Osteoblast (primary cell): ENCODE data around the gene CIART. TPM values are rescaled to one million over a fixed set of nuclear protein-coding genes. Genes with fewer than 3 reads are reported as not detected.

Experiments
- DNase-seq: peaks from one replicate; pipeline ENCODE4 v3.0.0; 2011; ENCODE audit warnings: low spot score, mixed read lengths; ENCODE audit not compliant: insufficient read length; ENCODE audit errors: missing footprints
- H2AFZ ChIP-seq: 2 replicates; pipeline ENCODE4 v1.6.0; 2011; ENCODE audit warnings: mild to moderate bottlenecking, low read length
- H3K27ac ChIP-seq: 2 replicates; pipeline ENCODE4 v1.5.1; 2011; ENCODE audit warnings: mild to moderate bottlenecking, low read depth, low read length, moderate library complexity
- H3K27me3 ChIP-seq: 2 replicates; pipeline ENCODE4 v1.6.0; 2012; ENCODE audit warnings: mild to moderate bottlenecking, control low read depth, inconsistent platforms, low read length, moderate library complexity; ENCODE audit not compliant: insufficient read depth
- H3K36me3 ChIP-seq: 2 replicates; pipeline ENCODE4 v1.5.1; 2011; ENCODE audit warnings: mild to moderate bottlenecking, low read length, control low read depth, moderate library complexity; ENCODE audit not compliant: insufficient read depth
- H3K4me1 ChIP-seq: 2 replicates; pipeline ENCODE4 v1.5.1; 2011; ENCODE audit warnings: mild to moderate bottlenecking, low read length, control low read depth, moderate library complexity; ENCODE audit not compliant: insufficient read depth
- H3K4me2 ChIP-seq: 2 replicates; pipeline ENCODE4 v1.6.0; 2011; ENCODE audit warnings: mild to moderate bottlenecking, low read length; ENCODE audit not compliant: insufficient read depth
- H3K4me3 ChIP-seq: fragments of 200-600 bp; sonication (generic); 3 replicates; pipeline ENCODE4 v1.5.1; 2012; ENCODE audit warnings: mild to moderate bottlenecking, low read length, inconsistent platforms; ENCODE audit not compliant: insufficient read depth
- H3K79me2 ChIP-seq: 2 replicates; pipeline ENCODE4 v1.6.0; 2012; ENCODE audit warnings: mild to moderate bottlenecking, low read length, control low read depth, inconsistent platforms; ENCODE audit not compliant: insufficient read depth
- H3K9me3 ChIP-seq: 2 replicates; pipeline ENCODE4 v1.5.1; 2011; ENCODE audit warnings: low read depth, low read length, control low read depth
- H4K20me1 ChIP-seq: 2 replicates; pipeline ENCODE4 v1.6.0; 2012; ENCODE audit warnings: mild to moderate bottlenecking, low read length, control low read depth; ENCODE audit not compliant: insufficient read depth
- CTCF ChIP-seq: IDR thresholded peaks from 2 replicates; pipeline ENCODE4 v1.5.1; 2011; ENCODE audit warnings: mild to moderate bottlenecking, low read depth, low read length, moderate library complexity; ENCODE audit errors: extremely low read depth
- small RNA-seq: library from RNA; depleted of rRNA; stranded (forward); fragments of <200 nt; gene quantifications from one replicate; pipeline ENCODE3, GENCODE V24; 2012
- total RNA-seq: library from RNA; depleted of rRNA; stranded (reverse); fragments of >200 nt; gene quantifications from 2 replicates; pipeline ENCODE4 v1.2.3, GENCODE V29; 2012

Gene CIART
- total RNA-seq, 1 donor = 16.3 TPM

- Histone ChIP-seq H3K9me3 (no peaks in the 10 kb centered on the region), H3K4me1 (peaks cover 8% of the 10 kb centered on the region), H3K4me2 (peak overlapping the region; percentile 89), H2AFZ (peak overlapping the region; percentile 91), H3K27me3 (no peaks in the 10 kb centered on the region), H3K27ac (peak overlapping the region; percentile 61), H3K4me3 (peak overlapping the region; percentile 92), H4K20me1 (peaks cover 5% of the 10 kb centered on the region), H3K36me3 (peaks cover 22% of the 10 kb centered on the region), H3K79me2 (peaks cover 46% of the 10 kb centered on the region)
- no peak for TF ChIP-seq CTCF
- no peak for DNase-seq
Measured at GRCh38 chr1:150321826-150322166, 39.4 kb downstream of the CIART start.

- no peak overlapping the region for H2AFZ ChIP-seq
- H3K79me2 ChIP-seq = peaks cover 48% of the 10 kb centered on the region
- no peak for TF ChIP-seq CTCF
Measured at GRCh38 chr1:150322310-150322709, 40.0 kb downstream of the CIART start.

GRCh38 chr1:150332651-150333290 lies 50.4 kb downstream of the CIART start:
- no peak overlapping the region for H3K4me3 ChIP-seq
- H3K9me3 ChIP-seq = no peaks in the 10 kb centered on the region
- no peak overlapping the region for H3K27ac ChIP-seq
- H3K27me3 ChIP-seq = no peaks in the 10 kb centered on the region
- H4K20me1 ChIP-seq = peaks cover 4% of the 10 kb centered on the region
- H3K4me1 ChIP-seq = no peaks in the 10 kb centered on the region
- H3K79me2 ChIP-seq = peaks cover 2% of the 10 kb centered on the region
- DNase-seq = peak; percentile 21
- no peak overlapping the region for H2AFZ ChIP-seq
- H3K4me2 ChIP-seq = no peak overlapping the region
- no peak for TF ChIP-seq CTCF
- H3K36me3 ChIP-seq = peaks cover 84% of the 10 kb centered on the region

More at GRCh38 chr1:150322310-150322709, 40.0 kb downstream of the CIART start:
- H3K9me3 ChIP-seq = no peaks in the 10 kb centered on the region
- H3K4me3 ChIP-seq = peak overlapping the region; percentile 92
- peak overlapping the region; percentile 61 for H3K27ac ChIP-seq
- H3K27me3 ChIP-seq = no peaks in the 10 kb centered on the region
- no peak for DNase-seq
- H4K20me1 ChIP-seq = peaks cover 5% of the 10 kb centered on the region
- H3K4me2 ChIP-seq = peak overlapping the region; percentile 89
- peaks cover 8% of the 10 kb centered on the region for H3K4me1 ChIP-seq
- peaks cover 26% of the 10 kb centered on the region for H3K36me3 ChIP-seq

Small RNA genes within 50 kb of the gene (small RNA-seq; reads per million reads assigned to genes)
- 13.6 reads per million, percentile 93 among the genes with 10 or more reads in this experiment for gene RNU2-17P

Other genes with a start within 250 kb of the CIART start
- gene VPS45, start 214.8 kb upstream of the CIART start, total RNA-seq = 36.9 and 42.1 TPM in 2 replicates
- gene PLEKHO1, start 132.6 kb upstream of the CIART start, total RNA-seq = 74.2 and 80.2 TPM in 2 replicates
- gene ANP32E, start 46.4 kb upstream of the CIART start, total RNA-seq = 11.5 and 13.8 TPM in 2 replicates
- gene CA14, start 24.8 kb upstream of the CIART start, total RNA-seq = not detected in 2 replicates
- 118 and 122 TPM in 2 replicates for gene APH1A, start 13.5 kb upstream of the CIART start, total RNA-seq
- 32.2 and 45.4 TPM in 2 replicates for gene C1orf54, start 9.8 kb upstream of the CIART start, total RNA-seq
- gene MRPS21, start 11.3 kb downstream of the CIART start, total RNA-seq = 28.0 and 29.0 TPM in 2 replicates
- gene PRPF3, start 39.0 kb downstream of the CIART start, total RNA-seq = 33.9 and 35.8 TPM in 2 replicates
- gene RPRD2, start 81.6 kb downstream of the CIART start, total RNA-seq = 12.3 and 13.3 TPM in 2 replicates
- 10.1 and 14.7 TPM in 2 replicates for gene TARS2, start 204.9 kb downstream of the CIART start, total RNA-seq
- 20.9 and 30.0 TPM in 2 replicates for gene ECM1, start 225.6 kb downstream of the CIART start, total RNA-seq
- gene FALEC, start 233.2 kb downstream of the CIART start, total RNA-seq = 0.36 TPM in 1 of 2 replicates, not detected in the other